GM12891 (cell line): ENCODE data around the gene SLC22A4.

Experiments used
- DNase-seq: peaks from one replicate; pipeline ENCODE4 v3.0.0; 2011; ENCODE audit warnings: low spot score; ENCODE audit not compliant: insufficient read length
- FAIRE-seq: peaks from 2 replicates; lab custom pipeline; 2011; peaks lifted over from hg19 to GRCh38; lab: Jason Lieb, UNC
- PAX5 ChIP-seq: IDR thresholded peaks from 2 replicates; pipeline ENCODE4 v1.6.1; 2011; ENCODE audit warnings: low read length, moderate library complexity, mild to moderate bottlenecking; ENCODE audit not compliant: insufficient read depth, severe bottlenecking
- POLR2A ChIP-seq: IDR thresholded peaks from 2 replicates; pipeline ENCODE4 v1.6.1; 2011; ENCODE audit warnings: low read depth, low read length, control low read depth
- POLR2AphosphoS5 ChIP-seq: IDR thresholded peaks from 2 replicates; pipeline ENCODE4 v1.6.1; 2011; ENCODE audit warnings: low read depth, low read length, control low read depth
- POU2F2 ChIP-seq: IDR thresholded peaks from 2 replicates; pipeline ENCODE4 v1.6.1; 2011; ENCODE audit warnings: low read depth, mild to moderate bottlenecking, control low read depth, low read length, moderate library complexity
- SPI1 ChIP-seq: IDR thresholded peaks from 2 replicates; pipeline ENCODE4 v1.6.1; 2011; ENCODE audit warnings: low read depth, low read length, control low read depth
- TAF1 ChIP-seq: IDR thresholded peaks from 2 replicates; pipeline ENCODE4 v1.6.1; 2011; ENCODE audit warnings: low read depth, low read length, control low read depth

Gene SLC22A4

DNA sequence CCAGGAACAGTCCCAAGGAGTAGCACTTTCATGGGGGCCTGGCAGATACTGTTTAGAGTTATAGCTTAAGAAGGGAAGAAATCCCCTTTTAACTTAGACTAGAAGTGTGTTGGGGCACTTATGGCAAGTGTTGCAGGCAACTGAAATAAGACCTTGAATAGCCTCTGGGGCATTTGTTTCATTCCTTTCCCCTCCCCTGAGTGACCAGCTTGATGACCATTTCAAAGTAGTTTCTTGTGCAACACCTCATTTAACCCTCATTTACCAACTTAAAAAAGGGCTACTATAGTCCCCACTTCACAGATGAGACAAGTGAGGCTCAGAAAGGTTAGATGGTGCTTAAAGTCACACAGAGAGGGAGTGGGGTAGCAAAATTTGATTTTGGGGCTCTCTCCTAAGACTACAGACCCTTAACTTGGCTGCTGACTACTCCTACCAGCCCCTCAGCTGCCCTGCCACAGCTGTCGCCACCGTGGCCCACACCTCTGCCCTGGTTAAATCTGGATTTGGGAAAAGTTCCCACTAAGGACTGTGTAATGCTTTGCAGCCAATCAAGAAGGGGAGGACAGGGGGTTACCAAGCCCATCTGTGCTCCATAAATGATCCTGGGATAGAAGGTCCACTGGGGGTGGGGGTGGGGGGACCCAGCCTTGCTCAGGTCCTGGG lies 31.2 kb upstream of the SLC22A4 start:
- TF ChIP-seq PAX5 (no peak), SPI1 (no peak)
- no peak for FAIRE-seq

DNA sequence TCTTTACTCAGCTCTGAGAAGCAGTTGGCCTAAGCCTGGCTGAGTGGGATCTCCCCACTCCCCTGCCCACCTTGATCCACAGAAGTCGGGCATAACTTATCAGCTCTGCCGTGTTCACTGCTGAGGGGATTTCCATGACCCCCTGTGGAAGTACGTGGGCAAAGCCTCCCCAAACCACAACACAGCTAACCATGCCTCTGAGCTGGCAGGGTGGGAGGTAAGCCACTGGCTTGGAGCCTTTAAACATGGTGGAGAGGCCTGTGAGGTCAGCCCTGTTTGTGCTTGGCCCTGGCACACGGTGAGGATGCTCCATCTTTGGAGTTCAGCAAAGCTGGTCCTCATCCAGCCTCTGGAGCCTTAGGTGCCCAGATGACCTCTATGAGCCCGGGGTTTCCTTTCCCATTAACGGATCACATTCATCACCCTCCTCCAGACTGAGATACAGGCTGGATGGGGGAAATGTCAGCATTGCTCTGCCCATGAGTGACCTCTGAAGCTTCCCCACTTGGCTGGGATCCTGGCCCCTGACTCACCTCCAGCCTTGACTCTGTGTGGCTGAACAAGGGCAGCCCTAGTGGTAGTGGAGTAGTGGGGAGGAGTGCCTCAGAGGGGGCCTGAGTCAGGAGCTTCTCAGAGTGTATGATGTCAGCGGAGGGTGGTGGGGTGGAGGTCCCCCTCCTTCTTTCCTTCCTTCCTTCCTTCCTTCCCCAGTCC lies 30.5 kb upstream of the SLC22A4 start:
- no peak for TF ChIP-seq POLR2AphosphoS5
- no peak for TF ChIP-seq SPI1
- TF ChIP-seq TAF1, result no peak
- TF ChIP-seq POU2F2, result no peak
- no peak for TF ChIP-seq PAX5
- DNase-seq (no peak), FAIRE-seq (no peak)

More for the DNA sequence above, 31.2 kb upstream of the SLC22A4 start:
- DNase-seq, result no peak

DNA sequence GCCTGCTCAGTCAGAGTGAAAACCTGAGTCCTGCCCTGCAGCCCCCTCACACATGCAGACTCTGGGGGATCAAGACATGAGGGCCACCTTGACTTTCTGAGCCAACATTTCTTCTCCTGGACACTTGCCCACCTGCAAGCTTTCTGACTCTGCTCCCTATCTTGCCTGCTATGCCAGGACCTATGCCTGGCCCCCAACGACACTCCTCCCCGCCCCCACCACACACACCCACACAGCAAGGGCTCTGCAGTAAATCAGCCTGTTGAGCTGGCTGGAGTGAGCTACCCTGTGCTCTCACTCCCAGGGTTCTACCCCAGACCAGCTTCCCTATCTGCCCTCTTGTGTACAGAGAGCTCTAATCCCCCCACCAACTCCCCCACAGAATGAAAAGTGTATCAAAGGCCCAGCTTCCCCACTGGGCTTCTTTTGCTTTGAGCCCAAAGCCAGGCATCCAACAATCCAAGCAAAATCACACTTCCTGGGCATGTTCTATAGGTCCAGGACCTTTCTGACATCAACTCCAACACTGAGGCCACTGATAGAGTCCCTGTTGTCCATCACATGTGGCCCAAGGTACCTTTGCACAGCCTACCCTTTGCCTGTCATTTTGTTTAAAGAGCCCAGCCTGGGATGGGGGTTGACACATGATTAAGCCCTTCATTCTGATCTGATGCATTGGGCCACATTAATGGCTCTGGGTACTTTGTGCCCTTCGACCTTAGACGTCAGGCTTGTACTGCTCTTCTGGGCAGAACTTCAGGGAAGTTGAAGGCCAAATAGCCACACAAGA lies 29.5 kb upstream of the SLC22A4 start:
- TF ChIP-seq POU2F2 (no peak), POLR2A (no peak), TAF1 (no peak), SPI1 (no peak), PAX5 (no peak), POLR2AphosphoS5 (no peak)
- FAIRE-seq (no peak), DNase-seq (no peak)

- FAIRE-seq (no peak), DNase-seq (no peak)
- TF ChIP-seq POU2F2, result no peak
- TF ChIP-seq TAF1, result no peak
- TF ChIP-seq POLR2AphosphoS5, result no peak
- TF ChIP-seq POLR2A, result no peak
- no peak for TF ChIP-seq PAX5
- no peak for TF ChIP-seq SPI1
These were observed 28.7 kb upstream of the SLC22A4 start for GRCh38 chr5:132265336-132266030.

GRCh38 chr5:132266031-132266835 lies 28.0 kb upstream of the SLC22A4 start:
- DNase-seq (no peak), FAIRE-seq (no peak)
- TF ChIP-seq POLR2AphosphoS5, result no peak

DNA sequence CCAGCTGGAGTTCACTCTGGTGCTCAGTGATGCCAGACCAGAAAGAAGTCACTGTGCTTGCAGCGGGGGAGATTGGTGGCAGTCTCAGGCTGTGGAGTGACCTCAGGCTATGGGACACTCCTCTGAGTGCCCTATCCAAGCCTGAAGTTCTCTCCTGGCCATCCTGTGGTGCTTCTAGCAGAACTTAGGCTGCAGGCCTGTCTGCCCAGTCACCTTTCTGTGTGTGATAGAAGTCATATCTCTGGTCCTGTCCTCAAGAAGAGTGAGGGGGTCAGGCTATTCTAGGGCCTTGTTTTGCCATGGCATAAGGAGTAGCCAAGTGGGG lies 27.4 kb upstream of the SLC22A4 start:
- TF ChIP-seq SPI1, result no peak
- TF ChIP-seq PAX5, result no peak
- no peak for TF ChIP-seq TAF1
- no peak for TF ChIP-seq POLR2AphosphoS5
- TF ChIP-seq POLR2A, result no peak
- TF ChIP-seq POU2F2, result no peak
- FAIRE-seq (no peak), DNase-seq (no peak)

GRCh38 chr5:132267166-132267739 lies 26.9 kb upstream of the SLC22A4 start:
- DNase-seq (no peak), FAIRE-seq (no peak)
- TF ChIP-seq POU2F2, result no peak
- no peak for TF ChIP-seq POLR2A
- TF ChIP-seq PAX5, result no peak
- TF ChIP-seq TAF1, result no peak
- no peak for TF ChIP-seq POLR2AphosphoS5
- TF ChIP-seq SPI1, result no peak

- FAIRE-seq (no peak), DNase-seq (no peak)
- no peak for TF ChIP-seq PAX5
These were observed 26.0 kb upstream of the SLC22A4 start for GRCh38 chr5:132267931-132268768.
